ENCODE measurements around the gene KLK15.

KLK15 gene

DNA sequence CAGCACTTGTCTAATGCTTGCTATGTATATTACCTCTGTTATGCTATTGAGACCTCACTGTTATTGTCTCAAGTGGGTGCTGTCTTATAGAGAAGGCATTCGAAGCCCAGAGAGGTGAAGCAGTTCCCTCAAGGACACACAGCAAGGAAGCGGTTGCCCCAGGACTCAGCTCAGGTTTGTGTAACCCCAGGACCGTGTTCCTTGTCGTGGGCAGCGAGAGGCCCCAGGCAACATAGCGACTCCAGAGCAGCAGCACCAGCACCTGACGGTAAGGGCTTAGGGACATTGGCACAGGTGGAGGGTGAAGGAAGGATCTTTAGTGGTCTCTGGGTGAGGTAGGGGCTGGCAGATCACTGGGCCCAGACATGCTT, 2.4 kb downstream of the KLK15 start:
- DNase-seq (ENCODE audit: low read depth), result no peak
- H3K4me3 ChIP-seq (ENCODE audit: low read depth, low read length), result no peak overlapping the region
- TF ChIP-seq, protein P1, sequence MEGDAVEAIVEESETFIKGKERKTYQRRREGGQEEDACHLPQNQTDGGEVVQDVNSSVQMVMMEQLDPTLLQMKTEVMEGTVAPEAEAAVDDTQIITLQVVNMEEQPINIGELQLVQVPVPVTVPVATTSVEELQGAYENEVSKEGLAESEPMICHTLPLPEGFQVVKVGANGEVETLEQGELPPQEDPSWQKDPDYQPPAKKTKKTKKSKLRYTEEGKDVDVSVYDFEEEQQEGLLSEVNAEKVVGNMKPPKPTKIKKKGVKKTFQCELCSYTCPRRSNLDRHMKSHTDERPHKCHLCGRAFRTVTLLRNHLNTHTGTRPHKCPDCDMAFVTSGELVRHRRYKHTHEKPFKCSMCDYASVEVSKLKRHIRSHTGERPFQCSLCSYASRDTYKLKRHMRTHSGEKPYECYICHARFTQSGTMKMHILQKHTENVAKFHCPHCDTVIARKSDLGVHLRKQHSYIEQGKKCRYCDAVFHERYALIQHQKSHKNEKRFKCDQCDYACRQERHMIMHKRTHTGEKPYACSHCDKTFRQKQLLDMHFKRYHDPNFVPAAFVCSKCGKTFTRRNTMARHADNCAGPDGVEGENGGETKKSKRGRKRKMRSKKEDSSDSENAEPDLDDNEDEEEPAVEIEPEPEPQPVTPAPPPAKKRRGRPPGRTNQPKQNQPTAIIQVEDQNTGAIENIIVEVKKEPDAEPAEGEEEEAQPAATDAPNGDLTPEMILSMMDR (conservative IDR thresholded peaks at IDR 0.05; ENCODE audit: low read depth, low read length), result no peak

DNA sequence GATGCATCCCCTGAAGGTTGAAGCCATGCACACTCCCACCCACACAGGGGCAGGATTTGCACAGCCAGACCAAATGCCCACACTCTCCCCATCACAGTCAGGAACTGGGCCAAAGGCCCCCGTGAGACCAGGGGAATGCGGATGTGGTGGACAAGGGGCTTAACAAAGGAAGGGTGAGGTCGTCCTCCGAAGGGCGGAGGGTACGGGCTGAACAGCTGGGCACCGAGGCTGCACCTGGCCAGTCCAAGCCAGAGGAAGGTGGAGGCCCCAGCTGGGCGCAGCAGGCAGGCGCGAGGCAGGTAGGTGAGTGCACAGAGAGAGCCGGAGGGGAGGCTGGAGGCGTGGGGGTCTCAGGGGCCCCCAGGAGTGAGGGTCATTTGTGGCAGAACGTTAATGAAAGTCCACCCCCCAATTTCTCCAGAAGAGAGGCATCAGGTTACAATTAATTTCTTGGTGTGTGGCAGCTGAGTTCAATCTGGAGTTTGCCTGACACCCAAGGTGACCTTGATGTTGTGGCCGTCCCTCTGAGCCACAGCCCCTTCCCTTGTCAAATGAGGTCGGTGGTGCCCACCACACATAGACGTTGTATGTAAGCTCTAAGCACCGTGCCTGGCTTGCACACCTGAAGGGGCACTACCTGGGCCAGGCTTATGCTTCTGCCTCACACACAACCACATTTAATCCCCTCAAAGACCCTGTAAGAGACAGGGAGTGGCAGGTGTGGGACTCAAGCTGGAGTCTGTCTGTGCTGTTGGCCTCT, 2.9 kb downstream of the KLK15 start:
- TF ChIP-seq, protein P1 (conservative IDR thresholded peaks at IDR 0.05; ENCODE audit: low read depth, low read length), result no peak
- no peak overlapping the region for H3K4me3 ChIP-seq (ENCODE audit: low read depth, low read length)
- no peak for DNase-seq (ENCODE audit: low read depth)

DNA sequence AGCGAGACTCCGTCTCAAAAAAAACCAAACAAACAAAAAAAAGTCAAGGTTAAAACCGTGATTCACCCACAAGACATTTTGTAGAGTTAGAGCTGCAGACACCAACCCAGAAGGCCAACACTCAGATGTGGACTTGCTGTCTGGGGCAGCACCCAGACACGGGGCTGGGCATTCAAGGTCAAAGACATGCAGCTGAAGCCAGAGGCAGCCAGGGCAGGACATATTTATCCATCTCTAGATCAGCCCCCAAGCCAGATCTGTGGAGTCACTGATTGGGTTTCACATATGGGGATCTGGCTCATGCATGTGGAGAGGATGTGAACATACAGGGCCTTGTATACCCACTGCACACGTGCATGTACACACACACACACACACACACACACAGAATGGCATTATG, 3.6 kb downstream of the KLK15 start:
- H3K4me3 ChIP-seq (ENCODE audit: low read depth, low read length), result no peak overlapping the region
- TF ChIP-seq, protein P1 (conservative IDR thresholded peaks at IDR 0.05; ENCODE audit: low read depth, low read length), result no peak
- no peak for DNase-seq (ENCODE audit: low read depth)

DNA sequence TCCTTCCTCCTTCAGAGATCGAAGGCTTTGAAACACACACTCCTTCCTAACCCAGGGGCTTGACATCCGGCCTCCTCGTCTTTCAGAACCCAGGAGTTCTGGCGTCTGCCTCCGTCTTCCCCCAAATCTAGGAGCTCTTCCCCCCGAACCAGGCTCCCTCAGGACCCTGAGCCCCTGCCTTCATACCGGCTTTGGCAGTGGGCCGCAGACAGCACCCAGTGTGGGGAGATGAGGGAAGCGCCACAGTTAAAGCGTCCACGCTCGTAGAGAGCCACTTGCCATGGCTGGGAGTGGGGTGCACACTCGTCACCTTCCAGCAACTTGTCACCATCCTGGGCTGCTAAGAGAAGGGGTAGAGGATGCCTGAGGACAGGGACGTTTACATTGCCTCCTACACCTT, 5.9 kb downstream of the KLK15 start:
- no peak for DNase-seq (ENCODE audit: low read depth)
- TF ChIP-seq, protein P1 (conservative IDR thresholded peaks at IDR 0.05; ENCODE audit: low read depth, low read length), result no peak
- H3K4me3 ChIP-seq (ENCODE audit: low read depth, low read length), result no peak overlapping the region

- TF ChIP-seq, protein P1 (conservative IDR thresholded peaks at IDR 0.05; ENCODE audit: low read depth, low read length), result no peak
- no peak overlapping the region for H3K4me3 ChIP-seq (ENCODE audit: low read depth, low read length)
- no peak for DNase-seq (ENCODE audit: low read depth)
Observed at GRCh38 chr19:50826492-50827240, 6.7 kb downstream of the KLK15 start.

DNA sequence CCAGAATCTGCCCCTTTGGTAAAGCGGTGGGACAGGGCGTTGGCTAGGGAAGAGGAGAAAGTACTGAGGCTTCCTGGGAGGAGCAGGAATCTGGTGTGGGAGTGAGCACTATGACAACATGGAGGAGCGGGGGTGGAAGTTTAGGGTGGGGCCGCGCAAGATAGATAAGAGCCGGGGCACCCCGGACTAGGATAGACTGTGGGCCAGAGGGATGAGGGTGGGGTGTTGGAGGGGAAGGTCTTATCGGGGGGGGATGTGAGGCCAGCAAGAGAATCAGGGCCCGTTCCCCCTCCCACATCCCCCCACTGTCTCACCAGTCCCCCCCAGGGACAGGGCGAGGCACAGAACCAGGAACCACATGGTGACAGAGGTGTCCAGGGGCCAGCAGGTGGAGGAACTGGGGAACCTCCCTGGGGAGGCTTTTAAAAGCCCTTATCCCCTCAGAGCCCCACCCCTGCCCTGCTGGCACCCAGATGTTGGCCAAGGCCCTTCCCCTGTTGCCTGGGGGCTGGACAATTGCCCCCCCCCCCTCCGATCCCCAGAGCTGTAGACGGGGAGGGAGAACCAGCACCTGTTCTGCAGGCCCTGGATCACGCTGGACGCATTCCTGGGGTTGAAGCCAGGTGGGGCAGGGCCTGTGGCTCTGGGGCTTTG, 9.9 kb downstream of the KLK15 start, which contains the start of gene KLK1:
Gene KLK1, minus strand, starts transcription at position 399 of the 654 bp plus-strand sequence. Its CDS starts 39 bp downstream, at position 360.
- no peak within 1 kb of the TSS for H3K4me3 ChIP-seq (ENCODE audit: low read depth, low read length)
- DNase-seq (ENCODE audit: low read depth), result no peak
- TF ChIP-seq, protein P1 (conservative IDR thresholded peaks at IDR 0.05; ENCODE audit: low read depth, low read length), result no peak

Measured in choroid plexus epithelial cell (primary cell).